GM18870 (cell line): ENCODE measurements around the gene TSPAN14.

Experiments
- ATAC-seq: cut with Tn5 transposase; IDR thresholded peaks from one replicate; pipeline ENCODE4 v1.9.1; 2021; ENCODE audit warnings: moderate library complexity; ENCODE audit not compliant: unreplicated experiment

Gene TSPAN14

DNA sequence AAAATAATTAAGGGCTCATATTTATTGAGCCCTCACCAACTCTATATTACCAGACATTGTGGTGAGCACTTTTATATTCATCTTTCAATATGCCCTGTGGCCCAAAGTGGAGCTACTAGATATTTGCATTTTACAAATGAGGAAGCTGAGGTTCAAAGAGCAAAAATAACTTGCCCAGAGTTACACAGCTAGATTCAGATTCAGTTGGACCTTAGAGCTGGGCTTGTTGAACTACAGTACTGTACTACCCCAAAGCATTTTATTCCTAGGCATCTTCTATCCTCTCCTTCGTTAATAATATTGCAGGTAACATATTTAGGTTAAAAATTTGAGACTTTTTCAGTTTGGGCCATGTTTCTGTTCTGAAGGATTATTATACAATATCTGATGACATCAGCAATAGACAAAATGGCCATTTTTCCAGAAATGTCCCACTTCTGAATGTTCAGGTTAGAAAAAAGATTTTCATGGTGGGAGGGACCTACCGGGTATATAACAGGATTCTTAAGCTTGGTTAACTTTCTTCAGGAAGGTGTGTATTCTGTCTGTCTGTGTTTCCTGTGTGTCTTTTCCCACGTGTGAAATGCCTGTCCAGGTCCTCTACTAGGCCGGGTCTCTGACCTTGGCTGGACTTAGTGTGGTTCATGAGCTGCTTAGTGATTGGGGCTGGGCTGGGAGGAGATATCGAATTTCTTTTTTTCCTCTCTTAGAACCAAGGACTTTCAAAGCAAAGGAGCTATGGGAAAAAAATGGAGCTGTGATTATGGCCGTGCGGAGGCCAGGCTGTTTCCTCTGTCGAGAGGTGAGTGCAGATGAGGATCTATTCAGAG is 32.2 kb upstream of the TSPAN14 start:
- ATAC-seq: peak; percentile 94

DNA sequence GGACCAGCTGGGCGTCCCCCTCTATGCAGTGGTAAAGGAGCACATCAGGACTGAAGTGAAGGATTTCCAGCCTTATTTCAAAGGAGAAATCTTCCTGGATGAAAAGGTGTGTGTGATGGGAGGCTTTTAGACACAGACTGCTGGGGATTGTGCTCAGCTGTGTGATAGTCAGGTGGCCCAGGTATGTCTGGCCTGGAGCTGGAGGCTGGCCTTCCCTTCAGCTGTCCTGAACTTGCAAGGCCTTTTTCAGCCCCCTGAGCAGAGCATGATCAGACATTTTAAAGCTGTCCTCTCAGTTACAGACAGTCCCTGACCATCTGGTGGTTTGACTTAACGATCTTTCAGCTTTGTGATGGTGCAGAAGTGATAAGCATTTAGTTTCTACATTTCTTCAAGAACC is 28.2 kb upstream of the TSPAN14 start:
- no peak for ATAC-seq

DNA sequence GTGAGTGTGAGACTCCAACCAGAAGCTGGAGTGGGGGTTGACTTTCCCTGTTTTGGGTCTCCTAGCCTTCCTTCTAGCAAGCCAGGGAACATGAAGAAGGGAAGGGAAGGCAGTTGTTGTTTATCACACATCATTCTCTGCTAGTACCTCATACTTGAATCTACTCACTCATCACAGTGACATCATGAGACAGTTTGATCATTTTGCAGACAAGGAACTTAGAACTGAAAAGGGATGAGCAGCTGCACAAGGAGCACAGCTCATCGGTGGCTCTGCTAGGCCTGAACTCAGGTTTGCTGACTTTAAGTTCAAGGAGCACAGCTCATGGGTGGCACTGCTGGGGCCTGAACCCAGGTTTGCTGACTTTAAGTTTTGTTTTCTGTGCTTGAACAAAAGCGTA is 26.6 kb upstream of the TSPAN14 start:
- ATAC-seq: no peak

DNA sequence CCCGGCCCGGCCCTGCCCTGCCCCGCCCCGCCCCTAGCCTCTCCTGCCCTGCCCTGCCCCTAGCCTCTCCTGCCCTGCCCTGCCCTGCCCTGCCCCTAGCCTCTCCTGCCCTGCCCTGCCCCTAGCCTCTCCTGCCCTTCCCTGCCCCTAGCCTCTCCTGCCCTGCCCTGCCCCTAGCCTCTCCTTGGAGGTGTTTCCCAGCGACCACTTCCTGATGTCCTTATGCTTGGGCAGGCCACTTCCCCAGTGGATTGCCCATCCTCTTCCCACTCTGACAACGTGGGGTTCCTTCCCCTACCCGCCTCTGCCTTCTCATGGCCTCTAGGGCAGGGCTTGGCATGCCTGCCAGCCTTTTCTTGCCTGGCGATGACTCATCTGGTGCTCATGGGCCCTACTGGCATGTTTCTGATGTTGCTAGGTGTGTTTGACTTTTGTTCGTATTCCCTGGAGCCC is 24.6 kb upstream of the TSPAN14 start:
- ATAC-seq: no peak

- ATAC-seq: no peak
Observed at GRCh38 chr10:80433134-80433533, 21.0 kb upstream of the TSPAN14 start.

GRCh38 chr10:80436446-80437098 is 17.5 kb upstream of the TSPAN14 start:
- ATAC-seq: no peak

DNA sequence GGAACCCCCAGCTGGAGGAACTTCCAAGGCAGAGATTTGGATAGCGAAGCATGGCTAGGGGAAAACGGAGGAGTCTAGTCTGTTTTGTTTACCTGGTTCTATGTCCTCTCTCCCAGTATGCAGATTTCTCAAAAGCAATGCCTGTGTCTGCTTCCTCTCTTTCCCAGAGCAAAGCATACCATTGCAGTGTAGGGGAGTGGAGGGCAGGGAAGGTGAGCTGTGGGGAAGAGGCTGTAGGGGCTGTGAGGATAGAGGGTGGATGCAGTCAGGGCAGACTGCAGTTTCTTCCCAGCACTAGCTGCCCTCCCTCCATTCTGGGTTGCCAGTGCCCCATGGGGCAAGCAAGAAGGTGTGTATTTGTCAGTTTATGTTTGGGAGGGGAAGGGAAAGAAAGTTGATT is 16.9 kb upstream of the TSPAN14 start:
- ATAC-seq: no peak

DNA sequence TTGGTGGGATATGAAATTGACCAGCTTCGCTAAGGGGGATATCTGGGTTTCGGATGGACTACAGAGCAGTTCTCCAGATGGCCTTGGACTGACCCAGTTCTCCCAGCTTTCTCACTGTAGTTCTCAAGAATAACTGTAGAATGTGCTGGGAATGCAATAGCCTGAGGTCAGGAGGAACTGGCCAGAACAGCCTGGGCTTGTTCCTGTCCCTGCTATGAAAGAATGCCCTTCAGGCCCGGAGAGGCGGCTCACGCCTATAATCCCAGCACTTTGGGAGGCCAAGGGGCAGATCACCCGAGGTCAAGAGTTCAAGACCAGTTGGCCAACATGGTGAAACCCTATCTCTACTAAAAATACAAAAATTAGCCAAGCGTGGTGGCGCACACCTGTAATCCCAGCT is 12.3 kb upstream of the TSPAN14 start:
- ATAC-seq: no peak

DNA sequence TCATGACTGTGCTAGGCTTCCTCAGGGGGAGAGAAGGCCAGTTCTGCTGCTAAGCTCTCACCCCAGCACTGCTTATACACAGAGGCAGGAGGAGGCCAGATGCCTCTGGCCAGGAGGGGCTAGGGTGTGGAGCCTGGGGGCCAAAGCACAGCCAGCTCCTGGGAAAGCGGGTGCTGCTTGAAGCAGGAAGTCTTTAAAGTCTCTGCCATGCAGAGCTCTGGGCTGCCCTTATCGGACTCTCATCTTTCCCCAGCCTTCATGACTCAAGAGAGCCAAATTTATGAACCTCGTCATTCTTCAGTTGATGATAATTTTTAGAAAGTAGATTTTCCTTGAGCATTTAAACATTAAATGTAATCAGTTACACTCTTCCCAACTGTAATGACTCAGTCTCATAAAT is 11.2 kb upstream of the TSPAN14 start:
- ATAC-seq: no peak

DNA sequence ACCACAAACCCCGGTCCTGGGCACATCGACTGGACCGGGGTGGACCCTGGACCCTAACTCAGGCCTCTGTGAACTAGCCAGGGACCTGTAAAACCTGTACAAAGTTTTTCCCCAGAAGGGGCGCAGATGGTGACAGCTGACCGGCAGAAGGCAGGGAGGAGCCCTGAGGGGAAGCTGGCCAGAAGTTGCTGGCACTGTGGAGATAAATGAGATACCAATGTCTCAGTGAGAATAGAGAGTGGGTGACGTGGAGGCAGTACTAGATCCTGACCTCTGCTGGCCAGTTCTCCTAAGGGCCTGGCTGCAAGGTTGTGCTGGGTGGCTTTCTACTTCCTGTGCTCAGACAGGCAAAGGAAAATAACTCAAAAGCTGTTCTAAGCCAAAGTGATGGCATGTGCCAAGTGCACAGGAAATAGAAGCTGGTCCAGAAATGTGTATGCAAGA is 10.6 kb upstream of the TSPAN14 start:
- ATAC-seq: peak; percentile 63

GRCh38 chr10:80444124-80444523 is 10.0 kb upstream of the TSPAN14 start:
- no peak for ATAC-seq

- peak; percentile 79 for ATAC-seq
Observed at GRCh38 chr10:80444646-80445319, 9.3 kb upstream of the TSPAN14 start.

- no peak for ATAC-seq
Observed at GRCh38 chr10:80447436-80448190, 6.5 kb upstream of the TSPAN14 start.

DNA sequence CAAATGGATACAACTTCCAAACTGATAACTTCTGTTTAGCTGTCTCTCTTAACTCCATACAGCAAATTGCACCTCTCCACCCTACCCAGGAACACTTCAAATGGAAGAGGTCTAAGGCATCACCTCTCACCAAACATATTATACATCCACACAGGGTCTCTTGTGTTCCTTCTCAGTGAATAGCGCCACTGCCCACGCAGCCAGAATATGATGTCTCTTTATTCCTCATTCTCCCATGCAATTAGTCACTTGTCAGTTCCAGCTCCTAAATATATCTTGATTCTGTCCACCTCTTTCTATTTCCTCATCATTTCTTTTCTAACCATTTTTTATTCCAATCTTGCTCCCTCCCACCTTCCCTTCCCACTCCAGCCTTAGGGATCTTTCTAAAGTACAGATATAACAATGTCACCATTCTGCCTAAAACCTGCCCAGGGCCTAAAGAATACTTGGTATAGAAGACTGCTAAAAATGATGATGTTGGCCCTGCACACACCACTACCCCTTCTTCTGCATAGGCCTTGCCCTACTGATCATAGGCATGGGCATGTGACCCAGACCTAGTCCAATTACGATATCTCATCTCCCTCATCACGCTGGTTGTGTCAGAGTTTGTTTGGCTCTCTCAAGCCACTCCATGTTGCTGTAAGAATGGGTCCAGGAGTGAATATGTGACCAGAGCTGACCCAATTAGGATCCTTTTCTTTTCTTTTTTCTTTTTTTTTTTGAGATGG is 5.7 kb upstream of the TSPAN14 start:
- ATAC-seq: no peak

- ATAC-seq: no peak
Observed at GRCh38 chr10:80449520-80449919, 4.6 kb upstream of the TSPAN14 start.

DNA sequence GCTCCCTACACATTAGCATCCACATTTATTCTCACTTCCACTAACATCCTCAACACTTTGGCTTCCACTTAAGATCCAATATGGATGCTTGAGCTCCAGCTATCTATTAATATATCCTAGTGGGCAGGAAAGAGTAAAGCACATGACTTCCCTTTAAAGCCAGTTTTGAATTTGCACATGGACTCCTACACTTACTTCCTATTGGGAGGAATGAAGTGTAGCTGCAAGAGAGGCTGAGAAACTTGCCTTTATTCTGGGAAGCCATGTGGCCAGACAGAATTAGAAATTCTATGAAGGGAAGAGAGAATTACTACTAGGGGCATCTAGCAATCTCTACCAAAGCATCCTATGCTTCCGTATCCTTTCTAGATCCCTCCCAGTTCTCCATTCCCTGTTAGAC is 3.0 kb upstream of the TSPAN14 start:
- no peak for ATAC-seq

DNA sequence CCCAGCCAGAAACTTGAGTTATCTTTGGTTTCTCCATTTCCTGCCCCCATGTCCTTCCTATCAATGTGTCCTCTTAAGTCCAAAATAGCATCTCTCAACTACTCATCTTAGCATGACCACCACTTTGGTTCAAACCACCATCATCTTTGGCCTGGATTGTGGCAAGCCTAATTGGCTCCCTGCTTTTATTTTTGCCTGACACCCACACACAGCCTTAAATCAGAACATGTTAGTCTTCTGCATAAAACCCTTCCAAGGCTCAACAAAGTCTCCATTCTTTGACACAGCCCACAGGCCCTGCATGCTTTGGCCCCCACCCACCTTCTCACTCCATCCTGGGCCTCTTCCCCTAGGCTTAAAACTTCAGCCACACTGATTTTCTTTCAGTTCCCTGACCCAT is 2.0 kb upstream of the TSPAN14 start:
- ATAC-seq: no peak

- ATAC-seq: no peak
Observed at GRCh38 chr10:80452640-80453039, 1.5 kb upstream of the TSPAN14 start.

DNA sequence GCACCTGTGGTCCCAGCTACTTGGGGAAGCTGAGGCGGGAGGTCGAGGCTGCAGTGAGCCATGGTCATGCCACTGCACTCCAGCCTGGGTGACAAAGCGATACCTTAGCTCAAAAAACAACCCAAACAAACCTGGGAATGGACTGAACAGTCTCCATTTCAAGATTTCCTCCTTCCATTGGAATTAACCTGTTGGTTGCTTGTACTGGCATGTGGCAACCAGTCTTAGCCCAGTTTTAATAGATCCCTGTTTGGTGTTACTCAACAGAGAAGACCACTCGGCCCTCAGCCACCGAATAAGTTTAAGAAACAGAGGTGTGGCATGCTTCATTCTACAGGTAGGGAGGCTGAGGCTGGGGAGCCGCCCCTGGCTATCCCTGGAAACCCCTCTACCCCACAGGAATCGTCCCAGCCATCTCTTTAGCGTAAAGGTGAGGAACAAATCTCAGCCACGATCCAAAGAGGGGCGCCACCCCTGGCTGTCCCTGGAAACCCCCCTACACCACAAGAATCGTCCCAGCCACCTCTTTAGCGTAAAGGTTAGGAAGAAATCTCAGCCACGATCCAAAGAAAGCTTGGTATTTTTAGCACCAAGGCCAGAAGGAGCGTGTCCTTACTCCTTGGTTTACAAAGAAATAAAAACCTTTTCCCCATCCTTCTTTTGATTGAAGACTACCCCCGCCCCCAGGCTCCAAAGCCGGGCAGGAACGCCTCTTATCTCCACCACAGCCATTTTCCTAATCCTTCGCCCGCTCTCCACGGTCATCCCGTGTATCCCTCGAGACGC is 861 bp upstream of the TSPAN14 start:
- no peak for ATAC-seq
